MG63 (cell line): ENCODE measurements around the gene CHST6. TPM values are rescaled to one million over a fixed set of nuclear protein-coding genes. Genes with fewer than 3 reads are reported as not detected.
A peak's percentile ranks its signal among the peaks of the same experiment; 100 is the strongest.
"Not testable (repeated sequence)": the region's sequence is repeated elsewhere in the genome, so short reads cannot be mapped to it uniquely, and the experiment has no call there.

Source experiments
- DNase-seq: peaks from one replicate; pipeline ENCODE4 v3.0.0-alpha.2; 2020
- H3K27me3 ChIP-seq: fragments of 250-450 bp; sonication (Bioruptor Pico); 2 replicates; pipeline ENCODE4 v1.5.1; 2020; ENCODE audit warnings: mild to moderate bottlenecking, moderate library complexity
- H3K36me3 ChIP-seq: fragments of 250-450 bp; sonication (Bioruptor Pico); 2 replicates; pipeline ENCODE4 v1.5.1; 2020; ENCODE audit warnings: mild to moderate bottlenecking, moderate library complexity
- H3K4me3 ChIP-seq: fragments of 250-450 bp; sonication (Bioruptor Pico); 2 replicates; pipeline ENCODE4 v1.5.1; 2020; ENCODE audit warnings: mild to moderate bottlenecking, moderate library complexity
- H3K9me3 ChIP-seq: fragments of 250-450 bp; sonication (Bioruptor Pico); 2 replicates; pipeline ENCODE4 v1.5.1; 2020; ENCODE audit warnings: mild to moderate bottlenecking, moderate library complexity
- total RNA-seq: library from RNA; depleted of rRNA; stranded (reverse); fragments of >200 nt; shearing (Covaris generic); gene quantifications from 2 replicates; pipeline ENCODE4 v1.2.3, GENCODE V29; 2014; ENCODE audit warnings: low replicate concordance

CHST6 gene
- total RNA-seq, 1 experiment from 2014 or later, result not detected

- peak; percentile 26 for DNase-seq
- not testable (repeated sequence) for H3K27me3 ChIP-seq, H3K9me3 ChIP-seq, H3K36me3 ChIP-seq
- peak overlapping the region; percentile 83 for H3K4me3 ChIP-seq
Observed at GRCh38 chr16:75463389-75464121, 31.7 kb downstream of the CHST6 start.

DNA sequence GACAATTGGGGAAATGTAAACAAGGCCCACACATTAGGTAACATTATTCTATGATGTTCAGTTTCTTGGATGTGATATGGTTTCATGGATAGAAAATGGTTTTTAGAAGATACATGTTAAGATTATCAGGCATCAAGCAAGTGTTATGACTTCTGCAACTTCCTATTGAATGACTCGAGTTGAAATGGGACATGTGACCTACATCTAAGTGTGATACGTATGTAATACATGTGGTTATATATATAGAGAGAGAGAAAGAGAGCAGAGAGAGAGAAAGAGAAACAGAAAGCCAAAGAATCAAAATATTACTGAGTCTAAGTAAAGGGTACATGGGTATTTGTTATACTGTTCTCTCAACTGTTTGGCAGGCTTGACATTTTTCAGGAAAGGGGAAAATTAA lies 32.4 kb downstream of the CHST6 start:
- Histone ChIP-seq H3K9me3 (no peaks in the 10 kb centered on the region), H3K27me3 (no peaks in the 10 kb centered on the region), H3K4me3 (no peak overlapping the region), H3K36me3 (no peaks in the 10 kb centered on the region)
- DNase-seq, result no peak

DNA sequence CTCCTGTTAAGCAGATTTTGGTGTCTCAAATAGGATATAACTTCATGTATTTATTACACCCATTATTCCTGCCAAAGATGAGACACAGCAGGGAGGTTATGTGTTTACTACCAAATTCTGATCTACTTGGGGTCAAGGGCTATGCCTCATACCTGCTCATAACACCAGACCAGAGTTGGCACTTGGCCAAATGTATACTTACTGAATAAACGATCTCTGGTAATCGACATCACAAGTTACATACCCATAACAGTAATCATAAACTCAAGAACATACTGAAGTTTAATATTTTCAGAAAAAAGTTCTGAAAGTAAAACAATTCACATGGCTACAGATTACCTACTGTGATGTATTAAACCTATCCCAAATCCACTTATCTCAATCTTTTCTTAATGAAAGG lies 33.7 kb downstream of the CHST6 start:
- H3K4me3 ChIP-seq, result no peak overlapping the region
- DNase-seq, result no peak
- H3K27me3 ChIP-seq, result no peaks in the 10 kb centered on the region
- H3K36me3 ChIP-seq, result no peaks in the 10 kb centered on the region
- no peaks in the 10 kb centered on the region for H3K9me3 ChIP-seq

DNA sequence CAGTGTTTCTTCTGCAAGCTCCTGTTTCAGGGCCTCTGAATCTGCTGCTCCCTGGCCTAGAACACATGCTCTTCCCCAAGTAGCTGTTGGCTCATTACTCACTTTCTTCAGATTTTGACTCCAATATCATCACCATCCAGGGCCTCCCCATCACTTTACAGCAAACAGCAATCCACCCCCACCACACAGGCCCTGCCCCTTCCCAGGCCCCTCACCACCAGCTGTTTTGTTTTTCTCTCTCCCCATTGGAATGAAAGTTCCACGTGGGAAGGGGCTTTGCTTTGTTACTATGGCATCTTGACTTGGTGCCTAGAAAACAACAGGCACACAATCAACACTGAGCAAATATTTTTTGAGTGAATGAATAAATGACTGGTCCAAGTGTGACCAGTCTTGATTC lies 34.8 kb downstream of the CHST6 start:
- no peak overlapping the region for H3K4me3 ChIP-seq
- no peaks in the 10 kb centered on the region for H3K27me3 ChIP-seq
- no peaks in the 10 kb centered on the region for H3K36me3 ChIP-seq
- no peak for DNase-seq
- H3K9me3 ChIP-seq, result no peaks in the 10 kb centered on the region

DNA sequence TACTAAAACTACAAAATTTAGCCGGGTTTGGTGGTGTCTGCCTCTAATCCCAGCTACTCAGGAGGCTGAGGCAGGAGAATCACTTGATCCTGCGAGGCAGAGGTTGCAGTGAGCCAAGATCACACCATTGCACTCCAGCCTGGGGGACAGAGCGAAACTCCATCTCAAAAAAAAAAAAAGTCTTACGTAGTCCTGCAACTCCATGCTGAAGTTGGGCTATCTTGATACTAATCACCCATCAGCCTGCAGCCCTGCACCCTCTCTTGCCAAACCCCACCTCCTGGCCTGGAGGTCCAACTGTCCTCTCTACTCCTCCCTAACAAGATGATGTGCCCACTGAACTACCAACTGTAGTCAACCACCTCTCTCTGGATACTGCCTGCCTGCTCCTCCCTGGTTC lies 35.5 kb downstream of the CHST6 start:
- no peak for DNase-seq
- H3K9me3 ChIP-seq, result no peaks in the 10 kb centered on the region
- H3K27me3 ChIP-seq, result no peaks in the 10 kb centered on the region
- H3K36me3 ChIP-seq, result no peaks in the 10 kb centered on the region
- no peak overlapping the region for H3K4me3 ChIP-seq

DNA sequence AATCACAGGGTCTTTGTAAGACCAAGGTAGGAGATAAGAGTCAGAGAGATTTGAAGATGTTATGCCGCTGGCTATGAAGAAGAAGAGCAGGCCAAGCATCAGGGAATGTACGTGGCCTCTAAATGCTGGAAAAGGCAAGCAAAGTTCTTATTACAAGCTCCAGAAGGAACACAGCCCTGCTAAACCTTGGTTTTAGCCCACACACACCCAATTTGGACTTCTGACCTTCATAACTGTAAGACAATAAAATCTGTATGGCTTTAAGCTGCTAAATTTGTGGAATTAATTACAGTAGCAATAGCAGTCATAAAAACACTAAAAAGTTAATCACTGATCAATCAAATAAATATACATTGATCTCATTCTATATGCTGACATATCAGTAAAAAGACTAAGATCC lies 36.8 kb downstream of the CHST6 start:
- DNase-seq, result no peak
- Histone ChIP-seq H3K27me3 (no peaks in the 10 kb centered on the region), H3K9me3 (no peaks in the 10 kb centered on the region), H3K36me3 (no peaks in the 10 kb centered on the region), H3K4me3 (no peak overlapping the region)

- Histone ChIP-seq H3K4me3 (no peak overlapping the region), H3K36me3 (no peaks in the 10 kb centered on the region), H3K9me3 (no peaks in the 10 kb centered on the region), H3K27me3 (no peaks in the 10 kb centered on the region)
- DNase-seq, result no peak
Observed at GRCh38 chr16:75458029-75458428, 37.2 kb downstream of the CHST6 start.

DNA sequence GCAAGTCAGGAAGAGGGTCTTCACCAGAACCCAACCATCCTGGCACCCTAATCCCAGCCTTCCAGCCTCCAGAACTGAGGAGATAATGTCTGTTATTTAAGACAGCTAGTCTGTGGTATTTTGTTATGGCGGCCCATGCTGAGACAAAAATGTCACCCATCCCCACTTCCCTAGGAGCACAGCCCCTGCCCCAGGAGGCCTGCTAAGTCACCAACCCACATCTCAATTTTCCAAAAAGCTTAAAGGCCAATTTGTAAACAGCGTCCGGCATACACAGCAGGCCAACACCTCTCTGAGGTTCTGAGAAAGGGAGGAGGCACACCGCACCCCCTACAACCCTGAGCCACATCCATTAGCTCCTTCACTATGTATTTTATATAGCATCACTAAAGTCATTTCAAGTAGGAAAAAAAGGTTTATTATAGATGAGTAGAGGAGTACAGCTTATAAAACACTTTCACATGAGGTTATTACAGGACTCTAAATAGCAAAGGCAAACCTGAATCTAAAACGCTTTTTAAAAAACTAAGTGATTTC lies 37.7 kb downstream of the CHST6 start:
- DNase-seq, result no peak
- H3K4me3 ChIP-seq, result no peak overlapping the region
- no peaks in the 10 kb centered on the region for H3K27me3 ChIP-seq
- H3K36me3 ChIP-seq, result no peaks in the 10 kb centered on the region
- H3K9me3 ChIP-seq, result no peaks in the 10 kb centered on the region

GRCh38 chr16:75456971-75457370 lies 38.3 kb downstream of the CHST6 start:
- no peaks in the 10 kb centered on the region for H3K36me3 ChIP-seq
- no peak for DNase-seq
- no peak overlapping the region for H3K4me3 ChIP-seq
- no peaks in the 10 kb centered on the region for H3K27me3 ChIP-seq
- no peaks in the 10 kb centered on the region for H3K9me3 ChIP-seq

DNA sequence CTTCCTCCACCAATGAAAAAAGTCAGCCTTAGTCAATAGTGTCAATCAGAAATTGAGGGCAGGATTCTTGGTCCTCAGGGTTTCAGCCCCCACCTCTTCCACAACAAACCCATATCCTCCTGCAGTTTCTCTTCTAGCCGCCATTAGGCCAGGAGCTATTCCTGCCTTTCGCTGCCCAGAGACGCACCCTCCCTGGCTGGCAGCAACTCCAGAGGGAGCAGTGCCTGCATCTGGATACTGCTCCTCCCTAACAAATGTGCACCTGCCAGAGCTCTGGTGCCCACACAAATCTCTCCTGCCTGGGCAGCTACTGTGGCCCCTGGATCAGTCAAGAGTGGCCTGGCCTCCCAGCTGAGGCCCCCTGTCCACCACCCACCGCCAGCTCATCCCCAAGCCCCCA lies 38.8 kb downstream of the CHST6 start:
- H3K4me3 ChIP-seq, H3K9me3 ChIP-seq, DNase-seq, H3K27me3 ChIP-seq, H3K36me3 ChIP-seq: not testable (repeated sequence)

DNA sequence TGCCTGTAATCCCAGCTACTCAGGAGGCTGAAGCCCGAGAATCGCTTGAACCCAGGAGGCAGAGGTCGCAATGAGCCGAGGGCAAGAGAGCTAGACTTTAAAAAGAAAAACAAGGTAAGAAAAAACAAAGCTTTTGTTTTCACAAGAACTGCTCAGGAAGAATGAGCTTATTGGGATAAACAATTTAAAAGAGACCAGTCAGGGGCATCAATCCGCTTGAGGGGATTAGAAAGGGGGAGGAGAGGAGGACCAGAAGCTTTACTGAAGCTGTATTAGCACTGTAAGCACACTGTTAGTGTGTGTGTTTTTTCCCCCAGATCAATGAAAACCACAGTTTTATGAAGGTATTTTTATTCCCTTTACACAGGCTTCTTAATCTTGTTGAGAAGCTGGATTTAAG lies 39.6 kb downstream of the CHST6 start:
- Histone ChIP-seq H3K36me3 (no peaks in the 10 kb centered on the region), H3K9me3 (no peaks in the 10 kb centered on the region), H3K27me3 (no peaks in the 10 kb centered on the region)

DNA sequence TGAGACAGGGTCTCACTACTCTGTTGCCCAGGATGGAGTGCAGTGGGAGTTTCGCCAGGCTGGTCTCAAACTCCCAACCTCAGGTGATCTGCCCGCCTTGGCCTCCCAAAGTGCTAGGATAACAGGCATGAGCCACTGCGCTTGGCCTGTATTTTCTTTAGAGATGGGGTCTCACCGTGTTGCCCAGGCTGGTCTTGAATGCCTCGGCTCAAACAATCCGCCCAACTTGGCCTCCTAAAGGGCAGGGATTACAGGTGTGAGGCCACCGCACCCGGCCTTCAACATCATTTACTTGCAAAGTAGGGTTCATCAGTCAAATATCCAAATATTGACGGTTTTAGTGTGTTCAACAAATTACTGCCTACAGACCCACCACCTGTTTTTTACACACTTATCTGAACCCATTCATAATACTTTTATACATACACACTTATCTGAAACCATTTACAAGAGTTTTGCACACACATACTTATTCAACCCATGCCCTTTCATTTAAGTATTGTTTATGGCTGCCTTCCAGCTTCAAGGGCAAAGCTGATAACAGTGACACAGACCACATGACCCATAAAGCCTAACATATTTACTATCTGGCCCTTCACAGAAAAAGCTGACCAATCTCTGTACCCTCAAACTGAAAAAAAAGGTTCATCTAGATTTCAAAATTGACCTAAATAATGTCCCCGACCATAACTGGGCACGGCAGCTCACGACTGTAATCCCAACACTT lies 42.6 kb downstream of the CHST6 start:
- H3K4me3 ChIP-seq, result no peak overlapping the region
- H3K27me3 ChIP-seq, result no peaks in the 10 kb centered on the region
- no peaks in the 10 kb centered on the region for H3K36me3 ChIP-seq
- DNase-seq, result no peak
- no peaks in the 10 kb centered on the region for H3K9me3 ChIP-seq

More for the DNA sequence above, 39.6 kb downstream of the CHST6 start:
- H3K4me3 ChIP-seq, result no peak overlapping the region
- no peak for DNase-seq

- H3K4me3 ChIP-seq, result no peak overlapping the region
- DNase-seq, result no peak
- H3K27me3 ChIP-seq, result no peaks in the 10 kb centered on the region
- H3K36me3 ChIP-seq, result no peaks in the 10 kb centered on the region
- no peaks in the 10 kb centered on the region for H3K9me3 ChIP-seq
Observed at GRCh38 chr16:75446416-75446815, 48.8 kb downstream of the CHST6 start.

DNA sequence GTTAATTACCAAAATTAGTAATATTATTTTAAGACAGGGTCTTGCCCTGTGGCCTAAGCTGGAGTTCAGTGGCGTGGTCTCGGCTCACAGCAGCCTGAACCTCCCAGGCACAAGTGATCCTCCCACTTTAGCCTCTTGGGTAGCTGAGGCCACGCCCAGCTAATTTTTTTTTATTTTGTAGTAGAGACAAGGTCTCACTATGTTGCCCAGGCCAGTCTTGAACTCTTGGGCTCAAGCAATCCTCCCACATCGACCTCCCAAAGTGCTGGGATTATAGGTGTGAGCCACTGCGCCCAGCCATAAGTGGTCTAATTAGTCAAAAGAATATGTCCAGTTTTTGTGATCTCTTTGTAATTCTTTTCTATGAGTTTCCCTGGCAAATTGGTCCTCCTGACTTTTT lies 49.9 kb downstream of the CHST6 start:
- no peaks in the 10 kb centered on the region for H3K9me3 ChIP-seq
- no peak overlapping the region for H3K4me3 ChIP-seq
- H3K36me3 ChIP-seq, result no peaks in the 10 kb centered on the region
- H3K27me3 ChIP-seq, result no peaks in the 10 kb centered on the region
- no peak for DNase-seq

DNA sequence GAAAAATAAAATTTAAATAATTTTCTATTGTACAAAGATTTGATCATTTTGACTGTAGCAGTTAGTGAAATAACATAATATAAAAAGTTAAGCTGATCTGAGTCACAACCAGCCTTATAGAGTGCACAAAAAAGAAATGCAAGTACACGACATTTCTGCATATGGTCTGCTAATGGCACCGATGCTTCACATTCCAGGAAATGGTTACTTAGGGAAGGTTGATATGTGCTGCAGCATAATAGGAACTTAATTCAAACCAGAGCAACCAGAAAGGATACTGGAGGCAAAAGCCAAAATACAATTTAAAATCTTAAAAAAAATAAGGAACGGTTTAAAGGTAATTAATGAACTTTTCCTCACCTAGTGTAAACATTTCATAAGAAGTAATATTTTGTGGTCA lies 51.9 kb downstream of the CHST6 start:
- H3K36me3 ChIP-seq, result no peaks in the 10 kb centered on the region
- H3K4me3 ChIP-seq, result no peak overlapping the region
- DNase-seq, result no peak
- H3K27me3 ChIP-seq, result no peaks in the 10 kb centered on the region
- H3K9me3 ChIP-seq, result no peaks in the 10 kb centered on the region

DNA sequence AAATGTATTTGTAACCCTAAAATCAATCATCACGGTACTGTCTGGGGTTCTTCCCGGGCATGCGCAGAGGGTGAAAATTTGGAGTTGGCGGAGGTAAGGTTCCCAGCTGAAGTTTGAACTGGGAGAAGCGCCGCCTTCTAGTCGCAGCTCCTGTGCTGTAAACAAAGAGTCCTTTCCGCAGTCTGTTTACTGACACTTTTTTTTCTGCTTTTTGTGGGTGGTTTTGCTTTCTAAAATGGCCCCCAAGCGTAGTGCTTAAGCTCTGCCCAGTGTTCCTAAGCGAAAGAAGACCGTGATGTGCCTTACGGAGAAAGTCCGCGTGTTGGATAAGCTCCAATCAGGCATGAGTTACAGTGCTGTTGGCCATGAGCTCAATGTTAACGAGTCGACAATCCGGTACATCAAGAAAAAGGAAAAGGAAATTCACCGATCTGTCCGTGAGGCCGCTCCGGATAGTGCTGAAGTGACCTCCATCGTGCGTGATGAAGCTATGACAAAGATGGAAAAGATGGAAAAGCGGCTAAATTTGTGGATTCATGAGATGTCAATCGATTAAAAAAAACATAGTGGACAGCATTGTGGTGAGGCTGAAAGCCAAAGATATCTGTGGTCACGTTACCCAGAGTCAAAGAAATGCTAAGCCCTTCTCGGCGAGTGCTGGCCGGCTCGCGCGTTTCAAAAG lies 61.4 kb downstream of the CHST6 start:
- Histone ChIP-seq H3K36me3 (no peaks in the 10 kb centered on the region), H3K27me3 (no peaks in the 10 kb centered on the region), H3K9me3 (no peaks in the 10 kb centered on the region), H3K4me3 (peak overlapping the region; percentile 69)
- DNase-seq, result peak; percentile 57
